ENCODE data around the gene MED1.
A peak's percentile ranks its signal among the peaks of the same experiment; 100 is the strongest.
"Not testable (repeated sequence)": the region's sequence is repeated elsewhere in the genome, so short reads cannot be mapped to it uniquely, and the experiment has no call there.

Gene MED1

GRCh38 chr17:39410279-39410678 lies 40.8 kb downstream of the MED1 start:
- DNase-seq = no peak

- no peak for DNase-seq
These were observed 42.7 kb downstream of the MED1 start for GRCh38 chr17:39408360-39408759.

- no peak for DNase-seq
These were observed 44.1 kb downstream of the MED1 start for GRCh38 chr17:39406951-39407350.

- no peak for DNase-seq
These were observed 45.6 kb downstream of the MED1 start for GRCh38 chr17:39405436-39405835.

GRCh38 chr17:39404542-39405378 lies 46.3 kb downstream of the MED1 start:
- DNase-seq = no peak

GRCh38 chr17:39402890-39403605 lies 48.0 kb downstream of the MED1 start:
- DNase-seq = no peak

- DNase-seq = peak; percentile 80
These were observed 48.7 kb downstream of the MED1 start for GRCh38 chr17:39402244-39402889.

GRCh38 chr17:39401412-39402243 lies 49.4 kb downstream of the MED1 start, which contains the start of gene FBXL20:
Gene FBXL20 (minus strand): TSS chr17:39401626. CDS start chr17:39401402, 224 bp downstream.
- peak; percentile 93 for DNase-seq

GRCh38 chr17:39400547-39401411 lies 50.3 kb downstream of the MED1 start:
- peak; percentile 8 for DNase-seq

GRCh38 chr17:39399791-39400190 lies 51.3 kb downstream of the MED1 start:
- no peak for DNase-seq

- no peak for DNase-seq
These were observed 57.3 kb downstream of the MED1 start for GRCh38 chr17:39393736-39394135.

- no peak for DNase-seq
These were observed 59.6 kb downstream of the MED1 start for GRCh38 chr17:39391448-39391847.

- no peak for DNase-seq
These were observed 66.0 kb downstream of the MED1 start for GRCh38 chr17:39385040-39385439.

GRCh38 chr17:39380144-39380543 lies 70.9 kb downstream of the MED1 start:
- no peak for DNase-seq

- DNase-seq = no peak
These were observed 74.6 kb downstream of the MED1 start for GRCh38 chr17:39376434-39376833.

- DNase-seq = not testable (repeated sequence)
These were observed 83.3 kb downstream of the MED1 start for GRCh38 chr17:39367805-39368204.

- DNase-seq = no peak
These were observed 85.2 kb downstream of the MED1 start for GRCh38 chr17:39365872-39366271.

GRCh38 chr17:39365242-39365641 lies 85.8 kb downstream of the MED1 start:
- no peak for DNase-seq

- DNase-seq = no peak
These were observed 86.6 kb downstream of the MED1 start for GRCh38 chr17:39364236-39365025.

GRCh38 chr17:39361064-39361463 lies 90.0 kb downstream of the MED1 start:
- DNase-seq = no peak

- no peak for DNase-seq
These were observed 90.5 kb downstream of the MED1 start for GRCh38 chr17:39360537-39360936.
